ENCODE data around the gene MAP4K5. TPM values are rescaled to one million over a fixed set of nuclear protein-coding genes. Genes with fewer than 3 reads are reported as not detected.

Gene MAP4K5
- total RNA-seq, 1 donor from 2014 or later, result 34.1 TPM

GRCh38 chr14:50402965-50403364 is 129.4 kb downstream of the MAP4K5 start:
- peaks cover 7% of the 10 kb centered on the region for H3K9me3 Mint-ChIP-seq
- ChIA-PET CTCF (no interaction called here), POLR2A (no interaction called here)

GRCh38 chr14:50400461-50400860 is 131.9 kb downstream of the MAP4K5 start:
- Mint-ChIP-seq H3K27ac (no peak overlapping the region), H3K27me3 (no peaks in the 10 kb centered on the region), H3K4me3 (no peak overlapping the region), H3K4me1 (peaks cover 37% of the 10 kb centered on the region), H3K36me3 (ENCODE audit: low read depth) (no peaks in the 10 kb centered on the region), H3K9me3 (no peaks in the 10 kb centered on the region)
- CTCF ChIA-PET, result interaction anchor here (1.3 kb wide), 1 partner anchor 80 kb away, joined by 3 read pairs; no protein-coding TSS in a partner anchor
- ATAC-seq (ENCODE audit: low read depth), result no peak
- POLR2A ChIA-PET, result no interaction called here
- DNase-seq, result no peak
- intact Hi-C loops (cut with micrococcal nuclease), result no loop called here
- TF ChIP-seq CTCF (IDR thresholded peaks at IDR 0.05), result no peak

More at GRCh38 chr14:50402965-50403364, 129.4 kb downstream of the MAP4K5 start:
- no peak for TF ChIP-seq CTCF (IDR thresholded peaks at IDR 0.05)
- Mint-ChIP-seq H3K36me3 (ENCODE audit: low read depth) (no peaks in the 10 kb centered on the region), H3K27me3 (no peaks in the 10 kb centered on the region), H3K4me3 (no peak overlapping the region), H3K4me1 (peaks cover 25% of the 10 kb centered on the region), H3K27ac (no peak overlapping the region)
- intact Hi-C loops (cut with micrococcal nuclease), result no loop called here
- DNase-seq (no peak), ATAC-seq (ENCODE audit: low read depth) (no peak)

GRCh38 chr14:50399251-50400032 is 132.9 kb downstream of the MAP4K5 start:
- no peak for TF ChIP-seq CTCF (IDR thresholded peaks at IDR 0.05)
- H3K4me1 Mint-ChIP-seq, result peaks cover 41% of the 10 kb centered on the region
- intact Hi-C loops (cut with micrococcal nuclease), result no loop called here
- ATAC-seq (ENCODE audit: low read depth), result no peak
- no peaks in the 10 kb centered on the region for H3K27me3 Mint-ChIP-seq
- CTCF ChIA-PET, result no interaction called here
- no peaks in the 10 kb centered on the region for H3K36me3 Mint-ChIP-seq (ENCODE audit: low read depth)
- no peak overlapping the region for H3K4me3 Mint-ChIP-seq
- no peaks in the 10 kb centered on the region for H3K9me3 Mint-ChIP-seq
- POLR2A ChIA-PET, result interaction anchor here (0.7 to 0.8 kb wide), 2 partner anchors 37 to 428 kb away, joined by 3 read pairs; no protein-coding TSS in a partner anchor
- no peak overlapping the region for H3K27ac Mint-ChIP-seq
- no peak for DNase-seq

GRCh38 chr14:50398189-50398580 is 134.2 kb downstream of the MAP4K5 start:
- CTCF ChIA-PET, result no interaction called here
- Mint-ChIP-seq H3K36me3 (ENCODE audit: low read depth) (no peaks in the 10 kb centered on the region), H3K27ac (no peak overlapping the region), H3K4me3 (no peak overlapping the region), H3K4me1 (peaks cover 47% of the 10 kb centered on the region), H3K9me3 (no peaks in the 10 kb centered on the region), H3K27me3 (no peaks in the 10 kb centered on the region)
- TF ChIP-seq CTCF (IDR thresholded peaks at IDR 0.05), result no peak
- DNase-seq (no peak), ATAC-seq (ENCODE audit: low read depth) (no peak)
- POLR2A ChIA-PET, result interaction anchor here (0.9 kb wide), 1 partner anchor 34 kb away, joined by 3 read pairs; no protein-coding TSS in a partner anchor
- intact Hi-C loops (cut with micrococcal nuclease), result no loop called here

DNA sequence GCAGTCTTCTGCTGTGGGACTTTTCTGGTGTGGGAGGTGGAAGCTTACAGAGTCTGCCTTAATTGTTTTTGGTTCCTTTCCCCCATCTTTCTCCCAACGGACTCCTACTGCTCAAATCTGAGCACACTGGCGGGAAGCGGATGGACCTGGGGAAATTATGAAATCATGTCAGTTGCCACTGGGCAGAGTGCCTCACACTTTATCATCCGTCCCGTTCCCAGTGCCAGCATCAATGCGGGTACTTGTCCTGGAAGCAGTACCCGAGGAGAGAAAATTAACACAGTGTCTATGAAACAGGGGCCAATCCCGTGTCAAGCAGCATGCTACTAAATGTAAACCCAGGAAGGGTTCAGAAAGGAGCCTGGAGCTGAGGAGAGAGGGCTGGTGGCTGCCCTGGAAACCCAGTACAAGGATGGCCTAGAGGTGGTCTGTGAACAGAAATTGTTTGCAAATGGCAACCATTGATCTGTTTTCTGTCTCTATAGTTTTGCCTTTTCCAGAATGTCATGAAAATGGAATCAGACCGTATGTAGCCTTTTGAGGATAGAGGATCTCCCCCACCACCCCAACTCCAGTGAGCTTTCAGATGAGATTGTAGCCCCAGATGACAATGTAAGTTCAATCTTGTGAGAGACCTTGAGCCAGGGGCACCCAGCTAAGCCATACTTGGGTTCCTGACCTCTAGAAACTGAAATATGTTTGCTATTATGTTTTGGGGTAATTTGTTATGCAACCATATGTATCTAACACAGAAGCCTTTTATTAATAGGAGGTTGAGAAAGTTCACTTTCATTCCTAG is 134.8 kb downstream of the MAP4K5 start:
- H3K4me1 Mint-ChIP-seq, result peaks cover 50% of the 10 kb centered on the region
- intact Hi-C loops (cut with micrococcal nuclease), result loop anchor here (1.0 kb wide), 1 partner anchor 34 kb away; no protein-coding TSS in a partner anchor
- no peaks in the 10 kb centered on the region for H3K36me3 Mint-ChIP-seq (ENCODE audit: low read depth)
- POLR2A ChIA-PET, result interaction anchor here (0.9 to 3.1 kb wide), 3 partner anchors 34 to 86 kb away, joined by 3 to 10 read pairs (median 6); partner anchors contain the start of genes DMAC2L and L2HGDH
- no peak for ATAC-seq (ENCODE audit: low read depth)
- no peaks in the 10 kb centered on the region for H3K9me3 Mint-ChIP-seq
- H3K27ac Mint-ChIP-seq, result no peak overlapping the region
- no peaks in the 10 kb centered on the region for H3K27me3 Mint-ChIP-seq
- DNase-seq, result no peak
- TF ChIP-seq CTCF (IDR thresholded peaks at IDR 0.05), result no peak
- H3K4me3 Mint-ChIP-seq, result peak overlapping the region; percentile 84
- CTCF ChIA-PET, result interaction anchor here (1.9 kb wide), 1 partner anchor 77 kb away, joined by 10 read pairs; no protein-coding TSS in a partner anchor
